H9 (cell line): Measurements from ENCODE around the gene KAT2B. TPM values are rescaled to one million over a fixed set of nuclear protein-coding genes. Genes with fewer than 3 reads are reported as not detected.

Experiments used
- DNase-seq: peaks from one replicate; pipeline ENCODE4 v3.0.0-alpha.2; 2017
- H2AFZ ChIP-seq: one replicate; pipeline ENCODE4 v1.6.1; 2013; ENCODE audit warnings: mild to moderate bottlenecking, low read length, control low read depth, moderate library complexity
- H2AK5ac ChIP-seq: 2 replicates; pipeline ENCODE4 v1.6.1; 2013; ENCODE audit warnings: low read length, control low read depth, mixed read lengths; ENCODE audit not compliant: insufficient read length
- H2BK120ac ChIP-seq: one replicate; pipeline ENCODE4 v1.6.1; 2013; ENCODE audit warnings: low read depth, mild to moderate bottlenecking, low read length, control low read depth, inconsistent platforms; ENCODE audit not compliant: poor library complexity, severe bottlenecking
- H2BK12ac ChIP-seq: 2 replicates; pipeline ENCODE4 v1.6.1; 2013; ENCODE audit warnings: low read length, control low read depth, mixed read lengths, low read depth; ENCODE audit not compliant: insufficient read length
- H2BK15ac ChIP-seq: 2 replicates; pipeline ENCODE4 v1.6.1; 2013; ENCODE audit warnings: low read depth, low read length, control low read depth
- H2BK20ac ChIP-seq: one replicate; pipeline ENCODE4 v1.6.1; 2013; ENCODE audit warnings: low read depth, mild to moderate bottlenecking, low read length, control low read depth, inconsistent platforms; ENCODE audit not compliant: poor library complexity, severe bottlenecking
- H2BK5ac ChIP-seq: 2 replicates; pipeline ENCODE4 v1.6.1; 2013; ENCODE audit warnings: low read length, control low read depth, mixed read lengths; ENCODE audit not compliant: insufficient read length
- H3K14ac ChIP-seq: 2 replicates; pipeline ENCODE4 v1.6.1; 2013; ENCODE audit warnings: low read length, control low read depth; ENCODE audit not compliant: insufficient read depth
- H3K18ac ChIP-seq: 2 replicates; pipeline ENCODE4 v1.6.1; 2013; ENCODE audit warnings: low read depth, mild to moderate bottlenecking, mixed read lengths, low read length, control low read depth; ENCODE audit not compliant: insufficient read length
- H3K23ac ChIP-seq: 2 replicates; pipeline ENCODE4 v1.6.1; 2013; ENCODE audit warnings: low read length, control low read depth, mixed read lengths, low read depth; ENCODE audit not compliant: insufficient read length
- H3K23me2 ChIP-seq: 2 replicates; pipeline ENCODE4 v1.6.1; 2013; ENCODE audit warnings: low read depth, mild to moderate bottlenecking, mixed read lengths, low read length, control low read depth; ENCODE audit not compliant: insufficient read length, poor library complexity, severe bottlenecking
- H3K27ac ChIP-seq: 2 replicates; pipeline ENCODE4 v1.5.1; 2013; ENCODE audit warnings: low read length, control low read depth, mixed read lengths, low read depth; ENCODE audit not compliant: insufficient read length
- H3K27me3 ChIP-seq: 2 replicates; pipeline ENCODE4 v1.6.1; 2013; ENCODE audit warnings: low read length, control low read depth, inconsistent platforms; ENCODE audit not compliant: insufficient read depth
- H3K4ac ChIP-seq: 2 replicates; pipeline ENCODE4 v1.6.1; 2013; ENCODE audit warnings: low read depth, mild to moderate bottlenecking, control low read depth, inconsistent platforms, low read length, moderate library complexity
- H3K4me1 ChIP-seq: 2 replicates; pipeline ENCODE4 v1.6.1; 2013; ENCODE audit warnings: low read length, control low read depth, inconsistent platforms; ENCODE audit not compliant: insufficient read depth
- H3K4me2 ChIP-seq: 2 replicates; pipeline ENCODE4 v1.6.1; 2013; ENCODE audit warnings: low read length, control low read depth, mixed read lengths; ENCODE audit not compliant: insufficient read length, insufficient read depth
- H3K56ac ChIP-seq: 2 replicates; pipeline ENCODE4 v1.6.1; 2013; ENCODE audit warnings: low read depth, mild to moderate bottlenecking, mixed read lengths, low read length, control low read depth; ENCODE audit not compliant: insufficient read length
- H3K79me1 ChIP-seq: 2 replicates; pipeline ENCODE4 v1.6.1; 2013; ENCODE audit warnings: low read depth, mild to moderate bottlenecking, moderate library complexity, low read length, control low read depth, inconsistent platforms; ENCODE audit not compliant: insufficient read depth, poor library complexity, severe bottlenecking
- H3K79me2 ChIP-seq: 2 replicates; pipeline ENCODE4 v1.6.1; 2013; ENCODE audit warnings: low read length, control low read depth, inconsistent platforms; ENCODE audit not compliant: insufficient read depth
- H3K9ac ChIP-seq: 2 replicates; pipeline ENCODE4 v1.6.1; 2013; ENCODE audit warnings: low read length, control low read depth, mixed read lengths; ENCODE audit not compliant: insufficient read length; ENCODE audit errors: extremely low read depth
- H3K9me3 ChIP-seq: one replicate; pipeline ENCODE4 v1.6.1; 2013; ENCODE audit warnings: low read depth, low read length, inconsistent platforms; ENCODE audit not compliant: control insufficient read depth
- H3T11ph ChIP-seq: one replicate; pipeline ENCODE4 v1.6.1; 2013; ENCODE audit warnings: mild to moderate bottlenecking, low read length, control low read depth, inconsistent platforms
- H4K20me1 ChIP-seq: one replicate; pipeline ENCODE4 v1.6.1; 2013; ENCODE audit not compliant: control insufficient read depth, insufficient read length, insufficient read depth
- H4K5ac ChIP-seq: 2 replicates; pipeline ENCODE4 v1.6.1; 2013; ENCODE audit warnings: low read depth, mild to moderate bottlenecking, mixed read lengths, low read length, control low read depth; ENCODE audit not compliant: insufficient read length
- H4K8ac ChIP-seq: replicated peaks from 2 replicates; pipeline ENCODE4 v1.6.1; 2013; ENCODE audit warnings: low read length, control low read depth, mixed read lengths, low read depth; ENCODE audit not compliant: insufficient read length
- H4K91ac ChIP-seq: 2 replicates; pipeline ENCODE4 v1.6.1; 2013; ENCODE audit warnings: low read depth, mild to moderate bottlenecking, moderate library complexity, mixed read lengths, low read length, control low read depth; ENCODE audit not compliant: insufficient read length
- H3K27ac Mint-ChIP-seq, 3 experiments: 2 replicates in 2 of 3; 3 replicates in 1 of 3; pipeline ENCODE4 v1.8.0; 2020 to 2021; ENCODE audit warnings: mixed read lengths in 3 of 3, mild to moderate bottlenecking in 1 of 3, moderate library complexity in 1 of 3
- H3K27me3 Mint-ChIP-seq: 2 replicates; pipeline ENCODE4 v1.8.0; 2021; ENCODE audit warnings: low read depth, mild to moderate bottlenecking, moderate library complexity, mixed read lengths
- H3K36me3 Mint-ChIP-seq, 3 experiments: 2 replicates in 2 of 3; 3 replicates in 1 of 3; pipeline ENCODE4 v1.8.0; 2020 to 2021; ENCODE audit warnings: low read depth in 3 of 3, mixed read lengths in 3 of 3; ENCODE audit not compliant: insufficient read depth in 1 of 3
- H3K4me1 Mint-ChIP-seq, 2 experiments: 2 replicates each; pipeline ENCODE4 v1.8.0; 2020; ENCODE audit warnings: mixed read lengths in 2 of 2
- H3K4me3 Mint-ChIP-seq, 2 experiments: 2 replicates in 1 of 2; 3 replicates in 1 of 2; pipeline ENCODE4 v1.8.0; 2020 to 2021; ENCODE audit warnings: mild to moderate bottlenecking in 2 of 2, mixed read lengths in 2 of 2, moderate library complexity in 1 of 2
- H3K9me3 Mint-ChIP-seq, 2 experiments: 2 replicates in 1 of 2; 3 replicates in 1 of 2; pipeline ENCODE4 v1.8.0; 2020; ENCODE audit warnings: mild to moderate bottlenecking in 2 of 2, mixed read lengths in 2 of 2, moderate library complexity in 1 of 2
- WGBS: extraction: QIAGEN DNeasy Blood & Tissue Kit; methylation state at CpG from one replicate; pipeline ENCODE4 v1.1.7; 2013; ENCODE audit warnings: missing lambda C conversion rate, low lambda C conversion rate, mixed read lengths; ENCODE audit not compliant: insufficient read length; ENCODE audit errors: extremely low coverage; 5-methylcytosine and 5-hydroxymethylcytosine counted together
- total RNA-seq: library from RNA; stranded (reverse); gene quantifications from 2 replicates; pipeline ENCODE4 v1.2.1, GENCODE V29; 2021
- TF ChIP-seq, protein P1 (sequence below): fragments of 200-600 bp; sonication (generic); conservative IDR thresholded peaks from 3 replicates; pipeline ENCODE4 v1.8.0; 2021; ENCODE audit warnings: antibody characterized with exemption, mild to moderate bottlenecking

Gene KAT2B
- total RNA-seq, 1 experiment from 2014 or later, result 6.3 TPM

DNA sequence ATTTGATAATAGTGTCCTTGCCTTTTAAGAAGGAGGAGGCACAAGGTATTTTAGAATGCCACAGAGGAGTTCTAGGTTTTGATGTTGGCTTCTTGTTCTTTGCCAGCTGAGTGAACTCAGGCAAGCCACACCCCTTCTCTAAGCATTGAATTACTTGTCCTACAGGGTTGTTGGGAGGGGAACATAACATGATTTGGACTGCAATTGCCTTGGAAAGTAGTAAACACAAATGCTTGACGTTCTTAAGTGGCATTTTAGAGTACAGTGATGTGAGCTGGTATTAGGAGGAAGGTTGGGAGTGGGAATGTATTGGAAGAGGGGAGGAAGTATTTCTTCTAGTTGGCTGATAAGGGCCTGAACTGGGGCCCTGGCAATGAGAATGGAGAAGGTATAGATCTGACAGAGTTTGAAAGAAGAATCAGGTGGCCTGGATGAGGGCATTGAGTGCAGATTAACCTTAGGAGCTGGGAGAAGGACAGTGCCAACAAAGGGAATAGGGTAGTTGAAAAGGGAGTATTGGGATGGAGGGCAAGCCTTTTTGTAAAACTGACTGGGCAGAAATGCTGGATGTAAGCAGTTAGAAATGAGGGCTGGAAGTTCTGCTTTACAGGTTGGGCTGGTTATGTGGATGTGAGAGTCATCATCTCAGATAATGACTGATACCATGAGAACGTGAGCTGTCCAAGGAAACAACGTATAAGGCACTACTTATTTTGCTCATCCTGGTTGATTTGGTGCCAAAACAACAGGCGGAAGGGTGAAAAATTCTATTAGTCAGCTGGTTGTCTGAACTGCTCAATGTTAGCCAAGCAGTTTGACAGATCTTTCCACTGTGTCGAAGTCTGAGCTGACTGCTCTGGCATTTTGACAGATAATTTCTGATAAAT is 16.7 kb downstream of the KAT2B start:
- H3K4me1 ChIP-seq, result no peaks in the 10 kb centered on the region; the same call in 1 of the 2 replicates
- Mint-ChIP-seq H3K36me3 (peaks cover 0 to 4% (median 0%) of the 10 kb centered on the region in 3 experiments; a peak in 1 of 7 replicates), H3K4me1 (no peaks in the 10 kb centered on the region), H3K27me3 (no peaks in the 10 kb centered on the region), H3K27ac (no peak overlapping the region), H3K4me3 (no peak overlapping the region), H3K9me3 (no peaks in the 10 kb centered on the region)
- no peak overlapping the region for H2AK5ac ChIP-seq
- H3T11ph ChIP-seq, result no peak overlapping the region
- H3K23ac ChIP-seq, result no peak overlapping the region
- no peak overlapping the region for H3K4ac ChIP-seq
- no peak overlapping the region for H3K56ac ChIP-seq
- no peaks in the 10 kb centered on the region for H3K23me2 ChIP-seq
- WGBS, result no CpG with 5 or more reads among the region's 5 CpGs
- no peaks in the 10 kb centered on the region for H4K20me1 ChIP-seq
- H3K79me1 ChIP-seq, result no peaks in the 10 kb centered on the region
- no peak overlapping the region for H3K9ac ChIP-seq
- no peaks in the 10 kb centered on the region for H3K27me3 ChIP-seq
- no peak for DNase-seq
- H3K4me2 ChIP-seq, result no peak overlapping the region
- no peak overlapping the region for H4K8ac ChIP-seq
- H3K14ac ChIP-seq, result no peak overlapping the region
- no peak overlapping the region for H4K91ac ChIP-seq
- no peak overlapping the region for H2BK15ac ChIP-seq
- H3K27ac ChIP-seq, result no peak overlapping the region
- H3K79me2 ChIP-seq, result no peaks in the 10 kb centered on the region
- H3K9me3 ChIP-seq, result no peaks in the 10 kb centered on the region
- H2BK12ac ChIP-seq, result no peak overlapping the region
- H2BK5ac ChIP-seq, result no peak overlapping the region
- H3K18ac ChIP-seq, result no peak overlapping the region
- TF ChIP-seq, protein P1, sequence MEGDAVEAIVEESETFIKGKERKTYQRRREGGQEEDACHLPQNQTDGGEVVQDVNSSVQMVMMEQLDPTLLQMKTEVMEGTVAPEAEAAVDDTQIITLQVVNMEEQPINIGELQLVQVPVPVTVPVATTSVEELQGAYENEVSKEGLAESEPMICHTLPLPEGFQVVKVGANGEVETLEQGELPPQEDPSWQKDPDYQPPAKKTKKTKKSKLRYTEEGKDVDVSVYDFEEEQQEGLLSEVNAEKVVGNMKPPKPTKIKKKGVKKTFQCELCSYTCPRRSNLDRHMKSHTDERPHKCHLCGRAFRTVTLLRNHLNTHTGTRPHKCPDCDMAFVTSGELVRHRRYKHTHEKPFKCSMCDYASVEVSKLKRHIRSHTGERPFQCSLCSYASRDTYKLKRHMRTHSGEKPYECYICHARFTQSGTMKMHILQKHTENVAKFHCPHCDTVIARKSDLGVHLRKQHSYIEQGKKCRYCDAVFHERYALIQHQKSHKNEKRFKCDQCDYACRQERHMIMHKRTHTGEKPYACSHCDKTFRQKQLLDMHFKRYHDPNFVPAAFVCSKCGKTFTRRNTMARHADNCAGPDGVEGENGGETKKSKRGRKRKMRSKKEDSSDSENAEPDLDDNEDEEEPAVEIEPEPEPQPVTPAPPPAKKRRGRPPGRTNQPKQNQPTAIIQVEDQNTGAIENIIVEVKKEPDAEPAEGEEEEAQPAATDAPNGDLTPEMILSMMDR, result no peak
- no peak overlapping the region for H2AFZ ChIP-seq
- no peak overlapping the region for H2BK120ac ChIP-seq
- H2BK20ac ChIP-seq, result no peak overlapping the region
- no peak overlapping the region for H4K5ac ChIP-seq
